ENCODE measurements around the gene PHYKPL. TPM values are rescaled to one million over a fixed set of nuclear protein-coding genes. Genes with fewer than 3 reads are reported as not detected.

Gene PHYKPL
- total and polyA plus RNA-seq, 2 of the 13 experiments (the other 11 are each of a cell fraction or from before 2014, with no cell fraction given) = 18.0 to 78.6 TPM

DNA sequence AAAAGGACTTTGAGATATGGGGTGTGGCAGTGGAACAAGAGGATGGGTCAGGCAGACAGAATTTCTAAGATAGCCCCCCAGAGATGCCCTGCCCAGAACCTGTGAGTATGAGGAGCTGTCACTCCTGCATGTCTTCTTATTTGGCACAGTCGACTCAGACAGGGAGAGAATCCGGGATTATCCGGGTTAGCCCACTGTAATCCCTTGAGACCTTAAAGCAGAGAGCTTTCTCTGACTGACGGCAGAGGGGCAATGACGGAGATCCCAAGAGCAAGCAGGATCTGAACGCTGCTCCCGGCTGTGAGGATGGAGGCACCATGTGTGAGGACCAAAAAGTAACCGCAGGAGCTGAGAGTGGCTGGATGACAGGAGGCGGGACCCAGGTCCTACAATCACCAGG, 70.1 kb downstream of the PHYKPL start (continued):
- TF ChIP-seq ZNF142 (CRISPR knock-in tag; IDR thresholded peaks at IDR 0.05) (no peak), SALL1 (CRISPR knock-in tag; IDR thresholded peaks at IDR 0.05) (no peak), ARNTL (CRISPR knock-in tag; IDR thresholded peaks at IDR 0.05) (no peak)

DNA sequence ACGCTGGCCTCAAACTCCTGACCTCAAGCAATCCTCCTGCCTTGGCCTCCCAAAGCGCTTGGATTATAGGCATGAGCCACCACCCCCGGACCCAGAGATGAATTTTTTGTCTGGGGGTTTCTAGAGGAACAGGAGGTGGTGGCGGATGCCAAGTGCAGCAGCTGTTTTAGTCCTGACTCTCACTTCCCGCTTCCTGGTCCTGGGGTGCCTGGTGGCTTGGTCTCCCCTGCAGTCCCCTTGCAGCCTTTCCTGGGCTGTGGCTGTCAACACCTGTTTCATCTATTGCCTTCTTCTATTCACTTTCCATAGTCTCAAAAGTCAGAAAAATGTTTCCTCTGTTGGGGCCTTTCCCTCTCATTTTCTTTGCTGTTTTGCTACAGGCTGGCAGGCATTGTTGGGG, 72.4 kb downstream of the PHYKPL start:
- DNase-seq (ENCODE audit: low spot score) (no peak), FAIRE-seq (no peak), ATAC-seq (no peak)
- Histone ChIP-seq H3K4me3 (replicated peaks in 1 of 3; ENCODE audit: insufficient read depth in 1 of 3, low read depth in 2 of 3, low read length in 3 of 3) (no peak overlapping the region), H2AFZ (ENCODE audit: low read length) (no peak overlapping the region), H3K36me3 (replicated peaks in 1 of 2; ENCODE audit: control insufficient read depth in 1 of 2, insufficient read depth in 2 of 2, low read length in 2 of 2) (no peaks in the 10 kb centered on the region), H3K9ac (ENCODE audit: insufficient read depth, low read depth, low read length) (no peak overlapping the region), H3K9me3 (ENCODE audit: low read length) (no peaks in the 10 kb centered on the region), H3K27me3 (ENCODE audit: control insufficient read depth in 1 of 2, insufficient read depth in 2 of 2, low read length in 2 of 2) (peaks cover 0 to 18% of the 10 kb centered on the region in 2 experiments; a peak in 3 of 5 replicates), H3K4me2 (ENCODE audit: low read depth, low read length) (no peak overlapping the region), H3K27ac (ENCODE audit: extremely low read length, insufficient read depth, low read length) (no peak overlapping the region), H4K20me1 (ENCODE audit: insufficient read depth, low read length) (no peaks in the 10 kb centered on the region), H3K79me2 (ENCODE audit: insufficient read depth, low read length) (no peaks in the 10 kb centered on the region), H3K4me1 (ENCODE audit: insufficient read depth, low read length) (peaks cover 17% of the 10 kb centered on the region)
- intact Hi-C loops (cut with micrococcal nuclease; ENCODE audit: unreplicated experiment) = loop anchor here (5.0 kb wide), 1 partner anchor 183 kb away; no protein-coding TSS in a partner anchor
- ChIA-PET CTCF (ENCODE audit: low intra/inter-chr PET ratio, low total read pairs) (interaction anchor here (1.2 kb wide), 1 partner anchor 84 kb away, joined by 3 read pairs; no protein-coding TSS in a partner anchor), POLR2A (no interaction called here)
- in situ Hi-C loops (cut with HindIII; ENCODE audit: extremely low pct_ligation_motif_present, low pct_unique_long_range_greater_than_20kb) = no loop called here
- 42% methylated on average over 4 of the region's 5 CpGs for WGBS (ENCODE audit: low lambda C conversion rate)
- BruUV-seq (replicated peaks) = no TSS peak
- TF ChIP-seq DR1 (CRISPR knock-in tag; IDR thresholded peaks at IDR 0.05) = no peak
- no peak for TF ChIP-seq ATF6 (CRISPR knock-in tag; conservative IDR thresholded peaks at IDR 0.05)
- no peak for TF ChIP-seq HIVEP1 (CRISPR knock-in tag; IDR thresholded peaks at IDR 0.05)
- TF ChIP-seq RFXAP (CRISPR knock-in tag; IDR thresholded peaks at IDR 0.05; ENCODE audit: borderline replicate concordance) = no peak
- no peak for TF ChIP-seq ZNF775 (CRISPR knock-in tag; IDR thresholded peaks at IDR 0.05; ENCODE audit: borderline replicate concordance)
- TF ChIP-seq SCMH1 (CRISPR knock-in tag; IDR thresholded peaks at IDR 0.05; ENCODE audit: borderline replicate concordance) = no peak
- TF ChIP-seq, protein P1, sequence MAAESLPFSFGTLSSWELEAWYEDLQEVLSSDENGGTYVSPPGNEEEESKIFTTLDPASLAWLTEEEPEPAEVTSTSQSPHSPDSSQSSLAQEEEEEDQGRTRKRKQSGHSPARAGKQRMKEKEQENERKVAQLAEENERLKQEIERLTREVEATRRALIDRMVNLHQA (CRISPR knock-in tag; IDR thresholded peaks at IDR 0.05) = no peak
- no peak for TF ChIP-seq ATF7-NPFF (CRISPR knock-in tag; IDR thresholded peaks at IDR 0.05; ENCODE audit: low read depth)
- TF ChIP-seq NBN (conservative IDR thresholded peaks at IDR 0.05) = no peak
- no peak for TF ChIP-seq ZNF501 (CRISPR knock-in tag; IDR thresholded peaks at IDR 0.05)
- no peak for TF ChIP-seq TRIM22 (IDR thresholded peaks at IDR 0.05)
